Measurements from ENCODE around the gene MIAT. TPM values are rescaled to one million over a fixed set of nuclear protein-coding genes. Genes with fewer than 3 reads are reported as not detected.
"Not testable (repeated sequence)": the region's sequence is repeated elsewhere in the genome, so short reads cannot be mapped to it uniquely, and the experiment has no call there.

Gene MIAT
- total and polyA plus RNA-seq, 11 donors: 0.12 to 2.7 (median 0.47) TPM

GRCh38 chr22:26610072-26610958 is 47.1 kb upstream of the MIAT start:
- TF ChIP-seq POLR2A (IDR thresholded peaks at IDR 0.05) (no peak), CTCF (IDR thresholded peaks at IDR 0.05) (no peak)
- H3K27ac ChIP-seq: no peak overlapping the region
- peaks cover 0 to 15% (median 0%) of the 10 kb centered on the region in 12 donors for H3K4me1 ChIP-seq
- no peaks in the 10 kb centered on the region for H3K36me3 ChIP-seq
- intact Hi-C loops (cut with DNase I): no loop called here
- WGBS, 4 donors: 65 to 79% (median 77%) methylated on average over 11 to 12 of the region's 12 CpGs
- peak in 3 of 5 donors; percentile 37 to 49 (median 47) for DNase-seq
- H3K9me3 ChIP-seq: no peaks in the 10 kb centered on the region
- peak in 2 of 4 donors; percentile 54 to 68 for ATAC-seq
- peaks cover 0 to 12% (median 2%) of the 10 kb centered on the region in 9 donors for H3K27me3 ChIP-seq
- no peak overlapping the region for H3K4me3 ChIP-seq

- no peak overlapping the region for H3K27ac ChIP-seq
- no peak overlapping the region for H3K4me3 ChIP-seq
- intact Hi-C loops (cut with DNase I): no loop called here
- no peaks in the 10 kb centered on the region for H3K36me3 ChIP-seq
- H3K4me1 ChIP-seq: peaks cover 0 to 18% (median 0%) of the 10 kb centered on the region in 12 donors
- TF ChIP-seq CTCF (IDR thresholded peaks at IDR 0.05) (no peak), POLR2A (IDR thresholded peaks at IDR 0.05) (no peak)
- no peaks in the 10 kb centered on the region for H3K9me3 ChIP-seq
- no peak for ATAC-seq
- H3K27me3 ChIP-seq: peaks cover 0 to 12% (median 2%) of the 10 kb centered on the region in 9 donors
- no peak for DNase-seq
- WGBS, 4 donors: 71 to 89% (median 81%) methylated on average over 2 of the region's 2 CpGs
Measured at GRCh38 chr22:26610996-26611395, 46.4 kb upstream of the MIAT start.

- H3K4me3 ChIP-seq: no peak overlapping the region
- peaks cover 0 to 12% (median 2%) of the 10 kb centered on the region in 9 donors for H3K27me3 ChIP-seq
- H3K9me3 ChIP-seq: no peaks in the 10 kb centered on the region
- intact Hi-C loops (cut with DNase I): no loop called here
- no peaks in the 10 kb centered on the region for H3K36me3 ChIP-seq
- TF ChIP-seq CTCF (IDR thresholded peaks at IDR 0.05) (no peak), POLR2A (IDR thresholded peaks at IDR 0.05) (no peak)
- 79 to 90% (median 85%) methylated on average over 4 of the region's 4 CpGs for WGBS, 4 donors
- ATAC-seq (no peak), DNase-seq (no peak)
- peaks cover 0 to 35% (median 0%) of the 10 kb centered on the region in 12 donors for H3K4me1 ChIP-seq
- no peak overlapping the region for H3K27ac ChIP-seq
Measured at GRCh38 chr22:26612652-26613051, 44.7 kb upstream of the MIAT start.

- H3K9me3 ChIP-seq; H3K27ac ChIP-seq; DNase-seq; intact Hi-C loops (cut with DNase I); H3K36me3 ChIP-seq; ATAC-seq; H3K4me3 ChIP-seq: not testable (repeated sequence)
- Histone ChIP-seq H3K4me1 (peaks cover 0 to 46% (median 0%) of the 10 kb centered on the region in 12 donors), H3K27me3 (peaks cover 0 to 12% (median 2%) of the 10 kb centered on the region in 9 donors)
- WGBS, 4 donors: 14 to 23% (median 18%) methylated on average over 10 of the region's 10 CpGs
Measured at GRCh38 chr22:26613753-26614152, 43.6 kb upstream of the MIAT start.

Measured in heart left ventricle (tissue), 16 donors.